GM19455 (cell line): Measurements from ENCODE around the gene OR8G5.
"Not testable (repeated sequence)": the region's sequence is repeated elsewhere in the genome, so short reads cannot be mapped to it uniquely, and the experiment has no call there.

Experiments
- ATAC-seq: cut with Tn5 transposase; IDR thresholded peaks from one replicate; pipeline ENCODE4 v1.9.1; 2021; ENCODE audit not compliant: unreplicated experiment

The OR8G5 gene, protein sequence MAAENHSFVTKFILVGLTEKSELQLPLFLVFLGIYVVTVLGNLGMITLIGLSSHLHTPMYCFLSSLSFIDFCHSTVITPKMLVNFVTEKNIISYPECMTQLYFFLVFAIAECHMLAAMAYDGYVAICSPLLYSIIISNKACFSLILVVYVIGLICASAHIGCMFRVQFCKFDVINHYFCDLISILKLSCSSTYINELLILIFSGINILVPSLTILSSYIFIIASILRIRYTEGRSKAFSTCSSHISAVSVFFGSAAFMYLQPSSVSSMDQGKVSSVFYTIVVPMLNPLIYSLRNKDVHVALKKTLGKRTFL

GRCh38 chr11:124256076-124256475 lies at the start of gene OR8G5:
TSS of gene OR8G5 (plus strand) at chr11:124256376. CDS start at chr11:124264932, 8,556 bp downstream.
- ATAC-seq, result no peak

DNA sequence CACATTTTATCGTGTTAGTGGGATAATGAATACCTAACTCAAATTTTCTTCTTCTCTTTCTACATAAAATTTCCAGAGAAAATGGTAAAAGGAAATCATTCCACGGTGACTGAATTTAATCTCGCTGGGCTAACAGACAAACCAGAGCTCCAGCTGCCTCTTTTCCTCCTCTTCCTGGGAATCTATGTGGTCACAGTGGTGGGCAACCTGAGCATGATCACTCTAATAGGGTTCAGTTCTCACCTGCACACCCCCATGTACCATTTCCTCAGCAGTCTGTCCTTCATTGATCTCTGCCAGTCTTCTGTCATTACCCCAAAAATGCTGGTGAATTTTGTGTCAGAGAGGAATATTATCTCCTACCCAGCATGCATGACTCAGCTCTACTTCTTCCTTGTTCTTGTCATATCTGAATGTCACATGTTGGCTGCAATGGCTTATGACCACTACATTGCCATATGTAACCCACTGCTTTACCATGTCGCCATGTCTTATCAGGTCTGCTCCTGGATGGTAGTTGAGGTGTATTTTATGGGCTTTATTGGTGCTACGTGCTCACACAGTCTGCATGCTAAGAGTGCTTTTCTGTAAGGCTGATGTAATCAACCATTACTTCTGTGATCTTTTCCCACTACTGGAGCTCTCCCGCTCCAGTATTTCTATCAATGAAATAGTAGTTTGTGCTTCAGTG lies 48.9 kb upstream of the OR8G5 start:
- ATAC-seq, result no peak

DNA sequence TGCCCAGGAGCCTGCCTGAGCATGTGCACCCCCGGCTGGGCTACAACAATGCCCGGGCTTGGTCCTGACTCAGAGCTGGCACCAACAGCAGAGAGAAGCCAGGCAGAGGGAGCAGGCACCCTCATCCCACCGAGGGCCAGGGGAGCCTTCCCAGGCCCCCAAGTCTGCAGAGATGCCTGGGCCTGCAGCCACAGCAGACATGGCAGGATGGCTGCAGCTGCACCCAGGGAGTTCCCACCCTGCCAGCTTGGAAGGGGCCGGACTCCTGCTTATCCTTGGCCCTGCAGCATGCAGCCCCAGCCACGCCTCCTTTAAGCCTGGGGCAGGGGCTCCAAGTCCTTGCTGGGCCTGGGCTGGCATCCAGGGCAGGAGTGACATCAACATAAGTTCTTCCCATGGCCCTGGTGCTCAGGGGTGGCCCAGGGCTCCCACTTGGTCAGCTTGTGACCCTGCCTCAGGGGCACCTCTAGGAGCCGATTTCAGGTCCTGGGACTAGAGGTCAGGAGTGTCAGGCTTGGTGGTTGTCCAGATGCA lies 46.3 kb upstream of the OR8G5 start:
- ATAC-seq, result no peak

- ATAC-seq, result no peak
These were observed 45.8 kb upstream of the OR8G5 start for GRCh38 chr11:124210421-124210820.

DNA sequence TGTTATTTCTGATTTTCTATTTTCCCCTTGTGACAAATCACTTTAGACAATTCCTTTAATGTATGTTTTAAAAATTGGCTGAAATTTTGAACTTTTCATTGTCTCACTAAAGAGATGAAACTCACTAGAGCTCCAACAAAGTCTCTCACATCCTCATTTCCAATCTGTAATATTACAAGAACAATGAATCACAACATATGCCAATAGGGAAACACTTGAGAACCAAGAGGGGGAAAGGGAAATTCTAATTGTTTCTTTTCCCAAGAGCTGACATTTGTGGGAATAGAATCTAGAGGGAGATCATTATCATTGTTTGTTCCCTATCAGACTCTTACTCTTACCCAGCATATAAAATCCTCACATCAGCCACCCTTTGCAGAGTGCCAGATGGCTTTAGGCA lies 44.9 kb upstream of the OR8G5 start:
- ATAC-seq, result no peak

DNA sequence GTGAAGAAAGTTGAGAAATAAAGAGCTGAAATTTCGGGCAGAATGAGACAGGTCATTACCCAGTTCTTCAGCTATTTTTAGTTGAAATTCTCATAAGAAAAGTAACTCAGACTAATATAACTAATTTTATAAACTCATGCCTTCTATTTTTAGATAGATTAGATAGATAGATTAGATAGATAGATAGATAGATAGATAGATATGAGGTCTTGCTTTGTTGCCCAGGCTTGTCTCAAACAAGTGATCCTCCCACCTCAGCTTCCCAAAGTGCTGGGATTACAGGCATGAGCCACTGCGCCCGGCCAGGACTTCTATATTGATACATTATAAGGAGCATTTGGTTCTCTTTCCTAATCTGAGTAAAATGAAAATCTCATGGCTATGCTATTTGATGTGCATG lies 42.1 kb upstream of the OR8G5 start:
- no peak for ATAC-seq

DNA sequence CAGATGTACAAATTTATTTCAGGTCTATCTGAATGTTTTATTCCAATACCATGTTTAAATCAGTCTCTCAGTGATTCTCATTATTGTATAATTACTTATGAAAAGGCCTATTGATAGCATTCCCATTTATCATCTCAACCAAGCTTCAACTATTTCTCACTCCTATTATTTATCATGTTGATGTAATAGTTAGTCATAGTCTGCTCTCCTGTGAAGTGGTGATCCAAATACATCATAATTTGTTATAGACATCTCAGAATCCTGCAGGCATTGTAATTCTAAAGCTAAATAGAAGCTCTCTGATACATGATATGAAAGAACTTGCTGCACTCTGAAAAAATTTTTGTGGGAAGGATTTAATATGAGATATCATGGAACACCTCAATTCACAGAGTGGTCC lies 37.0 kb upstream of the OR8G5 start:
- no peak for ATAC-seq

GRCh38 chr11:124222407-124222806 lies 33.8 kb upstream of the OR8G5 start:
- no peak for ATAC-seq

GRCh38 chr11:124224618-124225423 lies 31.4 kb upstream of the OR8G5 start:
- ATAC-seq, result not testable (repeated sequence)

GRCh38 chr11:124225471-124225870 lies 30.7 kb upstream of the OR8G5 start:
- no peak for ATAC-seq

DNA sequence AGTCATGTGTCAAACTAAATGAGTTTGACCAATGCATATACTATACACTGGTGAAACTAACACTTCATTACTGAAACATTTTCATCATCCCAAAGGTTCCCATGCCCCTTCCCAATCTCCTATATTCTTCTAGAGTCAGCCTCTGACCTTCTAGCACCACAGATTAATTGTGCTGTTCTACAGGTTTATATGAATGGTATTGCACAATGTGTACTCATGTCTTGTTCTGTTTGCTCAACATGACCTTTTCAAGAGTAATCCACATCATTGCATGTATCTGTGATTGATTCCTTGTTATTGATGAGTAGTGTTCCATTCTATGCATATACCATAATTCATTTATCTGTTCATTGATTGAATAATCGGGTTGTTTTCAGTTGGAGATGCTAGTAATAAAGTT lies 22.8 kb upstream of the OR8G5 start:
- ATAC-seq, result no peak

DNA sequence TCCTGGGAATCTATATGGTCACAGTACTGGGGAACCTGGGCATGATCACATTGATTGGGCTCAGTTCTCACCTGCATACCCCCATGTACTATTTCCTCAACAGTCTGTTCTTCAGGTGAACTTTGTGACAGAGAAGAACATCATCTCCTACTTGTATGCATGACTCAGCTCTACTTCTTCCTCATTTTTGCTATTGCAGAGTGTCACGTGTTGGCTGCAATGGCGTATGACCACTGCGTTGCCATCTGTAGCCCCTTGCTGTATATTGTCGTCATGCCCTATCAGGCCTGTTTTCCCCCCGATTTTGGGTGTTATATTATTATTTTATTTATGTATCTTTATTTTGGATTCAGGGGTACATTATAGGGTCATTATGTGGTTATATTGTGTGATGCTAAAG lies 17.7 kb upstream of the OR8G5 start:
- no peak for ATAC-seq

- no peak for ATAC-seq
These were observed 15.4 kb upstream of the OR8G5 start, which contains the start of gene OR8G1 for GRCh38 chr11:124240621-124241397. TSS of gene OR8G1 (plus strand) at chr11:124241095. CDS start at chr11:124249676, 8,581 bp downstream.

GRCh38 chr11:124249869-124250268 lies 6.3 kb upstream of the OR8G5 start:
- not testable (repeated sequence) for ATAC-seq

- ATAC-seq, result not testable (repeated sequence)
These were observed 8.9 kb downstream of the OR8G5 start for GRCh38 chr11:124265041-124265440.

DNA sequence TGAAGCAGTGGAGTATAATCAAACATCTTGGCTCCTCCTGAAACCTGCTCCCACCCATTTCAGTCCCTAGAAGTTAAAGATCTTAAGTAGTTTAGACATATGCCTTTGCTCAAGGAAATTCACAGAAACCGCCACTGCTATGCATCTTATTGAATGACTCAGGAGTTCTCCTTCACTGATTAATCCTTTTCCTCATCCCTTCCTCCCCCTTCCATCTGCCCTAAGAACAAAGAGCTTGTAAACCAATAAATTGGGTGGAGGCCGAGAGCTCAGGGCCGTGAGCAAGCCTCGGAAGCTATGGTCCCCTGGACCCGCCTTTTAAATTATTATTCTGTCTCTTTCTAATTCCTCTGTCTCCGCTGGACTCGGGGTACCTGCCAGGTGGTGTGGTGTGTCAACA lies 14.7 kb downstream of the OR8G5 start:
- not testable (repeated sequence) for ATAC-seq

GRCh38 chr11:124274000-124274399 lies 17.8 kb downstream of the OR8G5 start:
- ATAC-seq, result no peak

- no peak for ATAC-seq
These were observed 19.9 kb downstream of the OR8G5 start for GRCh38 chr11:124276081-124276480.

GRCh38 chr11:124277207-124277606 lies 21.0 kb downstream of the OR8G5 start:
- no peak for ATAC-seq

- no peak for ATAC-seq
These were observed 21.6 kb downstream of the OR8G5 start for GRCh38 chr11:124277804-124278203.

DNA sequence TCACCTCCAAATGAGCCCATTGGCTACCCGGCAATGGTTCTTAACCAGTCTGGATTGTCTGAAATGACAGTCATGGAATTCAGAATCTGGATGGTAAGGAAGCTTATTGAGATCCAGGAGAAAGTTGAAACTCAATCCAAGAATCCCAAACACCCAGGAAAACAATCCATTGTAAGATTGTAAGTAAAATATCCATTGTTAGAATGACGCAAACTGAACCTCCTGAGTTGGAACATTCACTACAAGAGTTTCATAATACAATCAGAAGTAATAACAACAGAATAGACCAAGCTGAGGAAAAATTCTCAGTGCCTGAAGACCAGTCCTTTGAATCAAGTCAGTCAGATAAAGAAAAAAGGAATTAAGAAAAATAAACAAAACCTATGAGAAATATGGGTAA lies 22.1 kb downstream of the OR8G5 start:
- no peak for ATAC-seq
